OCI-LY7 (cell line): Measurements from ENCODE around the gene LCP1.

Experiments used
- CTCF ChIP-seq: fragments of 200-600 bp; sonication (generic); conservative IDR thresholded peaks from 2 replicates; pipeline ENCODE4 v1.5.1; 2014; ENCODE audit warnings: mild to moderate bottlenecking, antibody characterized with exemption, low read length, moderate library complexity, mixed read lengths
- EZH2phosphoT487 ChIP-seq: fragments of 200-600 bp; sonication (generic); IDR thresholded peaks from 2 replicates; pipeline ENCODE4 v1.6.1; 2018; ENCODE audit warnings: low read depth, borderline replicate concordance, mild to moderate bottlenecking, mixed run types, antibody characterized with exemption, low read length, moderate library complexity, mixed read lengths

- TF ChIP-seq CTCF (no peak), EZH2phosphoT487 (no peak)
Observed at GRCh38 chr13:46197299-46198048, 15.5 kb upstream of the LCP1 start.
